DMS 273 (cell line): Measurements from ENCODE around the gene MTCL3.
A peak's percentile ranks its signal among the peaks of the same experiment; 100 is the strongest.

ENCODE experiments used
- DNase-seq: peaks from one replicate; lab custom pipeline; 2025; ENCODE audit not compliant: unreplicated experiment; lab: John Stamatoyannopoulos, UW

The MTCL3 gene

DNA sequence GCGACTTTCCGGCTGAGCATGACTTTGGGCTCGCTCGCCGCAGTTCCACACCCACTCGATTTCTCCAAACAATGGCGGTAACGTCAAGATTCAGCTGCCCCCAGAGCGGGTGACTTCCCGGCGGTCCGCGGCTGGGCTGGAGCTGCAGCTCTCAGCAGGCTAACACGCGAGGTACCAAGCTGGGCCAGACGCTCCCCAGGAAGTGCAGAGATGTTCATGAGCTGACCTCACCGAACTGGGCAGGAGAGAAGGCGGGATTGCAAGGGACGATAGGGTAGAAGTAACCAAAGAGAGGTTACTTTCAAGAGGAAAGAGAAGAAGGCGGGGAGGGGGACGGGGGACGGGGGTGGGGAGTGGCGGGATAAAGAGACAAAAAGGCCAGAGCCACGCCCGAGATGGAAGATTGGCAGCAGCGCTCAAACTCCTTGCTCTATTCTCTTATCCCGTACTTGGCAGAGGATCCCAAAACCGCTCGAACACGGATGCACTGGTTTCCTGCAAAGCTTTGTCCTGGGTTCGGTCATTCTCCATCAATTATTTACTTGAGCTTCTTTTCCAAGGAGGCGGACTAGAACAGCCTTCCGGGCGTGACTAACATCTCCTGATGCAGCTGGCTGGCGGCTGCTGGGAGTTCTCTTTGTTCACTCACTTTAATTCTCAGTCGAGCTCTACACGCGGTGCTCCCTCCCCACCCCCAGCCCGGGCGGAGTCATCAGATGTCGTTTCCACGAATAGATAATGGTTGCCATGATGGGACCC, at the start of gene MTCL3:
Gene MTCL3, minus strand, starts transcription at position 626 of the 759 bp plus-strand sequence.
- peak; percentile 94 for DNase-seq

DNA sequence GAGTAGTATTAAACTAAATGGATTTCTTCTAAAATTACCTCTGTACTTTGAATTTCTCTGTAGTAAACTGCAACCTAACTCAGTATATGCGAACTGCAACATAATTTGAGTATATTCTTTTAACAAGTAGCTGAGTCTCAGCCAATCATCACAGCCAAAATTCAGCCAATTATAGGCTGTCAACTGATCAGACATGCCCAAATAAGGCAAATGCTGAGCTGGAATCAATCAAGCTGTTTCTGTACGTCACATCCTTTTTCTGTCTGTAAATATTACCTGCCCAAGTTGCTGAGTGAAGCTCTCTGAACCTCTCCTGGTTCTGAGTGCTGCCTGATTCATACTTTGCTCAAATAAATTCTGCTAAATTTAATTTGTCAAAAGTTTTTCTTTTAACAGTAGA, 48.3 kb upstream of the MTCL3 start:
- no peak for DNase-seq

DNA sequence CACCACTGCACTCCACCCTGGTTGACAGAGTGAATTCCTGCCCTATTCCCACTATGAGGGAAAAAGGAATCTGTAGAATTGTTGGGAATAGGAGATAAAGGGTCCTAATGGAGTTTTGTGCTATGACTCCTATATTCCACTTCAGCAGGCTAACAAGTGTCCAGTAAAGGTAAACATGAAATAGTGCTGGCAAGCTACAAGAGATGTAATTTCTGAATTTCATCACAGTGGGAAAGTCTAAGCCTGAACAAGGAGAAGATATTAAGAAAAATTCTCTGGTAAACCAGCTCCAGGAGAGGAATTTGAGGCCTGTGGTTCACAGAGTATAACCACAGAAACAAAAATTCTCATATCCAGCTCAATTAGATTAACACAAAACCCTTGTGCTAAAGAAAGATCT, 47.5 kb upstream of the MTCL3 start:
- no peak for DNase-seq

DNA sequence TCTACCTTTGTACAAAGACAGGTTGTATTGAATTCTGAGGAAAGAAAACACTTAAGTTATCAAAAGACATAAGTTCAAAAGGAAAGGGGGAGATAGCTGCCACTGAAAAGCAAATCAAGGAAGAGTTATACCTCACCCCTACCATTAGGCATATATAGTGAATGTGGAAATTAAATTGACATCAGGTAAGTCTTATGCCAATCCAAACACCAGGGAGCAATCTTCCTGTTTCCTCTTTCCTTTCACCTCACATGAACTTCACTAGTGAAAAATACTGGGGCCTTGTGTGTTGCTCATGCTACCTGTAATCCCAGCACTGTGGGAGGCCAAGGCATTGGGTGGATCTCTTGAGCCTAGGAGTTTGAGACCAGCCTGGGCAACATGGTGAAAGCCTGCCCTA, 47.0 kb upstream of the MTCL3 start:
- no peak for DNase-seq

DNA sequence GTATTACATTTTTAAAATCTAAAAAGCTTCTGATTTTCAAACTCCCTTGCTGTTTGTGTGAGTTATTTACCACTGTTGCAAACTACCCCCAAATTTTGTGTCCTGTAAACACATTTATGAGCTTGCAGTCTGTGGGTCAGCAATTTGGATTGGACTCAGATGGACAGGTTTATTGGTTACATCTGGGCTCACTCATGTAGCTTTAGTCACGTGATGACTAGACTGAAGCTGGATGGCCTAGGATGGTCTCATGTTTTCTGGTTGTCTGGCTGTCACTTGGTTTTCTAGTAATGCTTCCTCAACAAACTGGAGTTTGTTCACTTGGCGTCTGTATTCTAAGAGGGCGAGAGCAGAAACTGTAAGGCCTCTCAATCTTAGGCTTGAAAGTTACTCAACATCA, 45.6 kb upstream of the MTCL3 start:
- no peak for DNase-seq

DNA sequence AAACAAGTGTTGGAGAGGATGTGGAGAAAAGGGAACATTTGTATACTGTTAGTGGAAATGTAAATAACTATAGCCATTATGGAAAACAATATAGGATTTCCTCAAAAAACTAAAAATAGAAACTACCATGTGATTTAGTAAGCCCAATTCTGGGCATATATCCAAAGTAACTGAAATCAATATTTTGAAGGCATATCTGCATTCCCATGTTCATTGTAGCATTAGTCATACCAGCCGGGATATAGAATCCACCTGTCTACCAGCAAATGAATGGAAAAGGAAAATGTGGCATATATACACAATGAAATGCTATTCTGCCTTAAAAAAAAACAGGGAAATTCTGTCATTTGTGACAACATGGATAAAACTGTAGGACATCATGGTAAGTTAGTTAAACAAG, 42.5 kb upstream of the MTCL3 start:
- no peak for DNase-seq

DNA sequence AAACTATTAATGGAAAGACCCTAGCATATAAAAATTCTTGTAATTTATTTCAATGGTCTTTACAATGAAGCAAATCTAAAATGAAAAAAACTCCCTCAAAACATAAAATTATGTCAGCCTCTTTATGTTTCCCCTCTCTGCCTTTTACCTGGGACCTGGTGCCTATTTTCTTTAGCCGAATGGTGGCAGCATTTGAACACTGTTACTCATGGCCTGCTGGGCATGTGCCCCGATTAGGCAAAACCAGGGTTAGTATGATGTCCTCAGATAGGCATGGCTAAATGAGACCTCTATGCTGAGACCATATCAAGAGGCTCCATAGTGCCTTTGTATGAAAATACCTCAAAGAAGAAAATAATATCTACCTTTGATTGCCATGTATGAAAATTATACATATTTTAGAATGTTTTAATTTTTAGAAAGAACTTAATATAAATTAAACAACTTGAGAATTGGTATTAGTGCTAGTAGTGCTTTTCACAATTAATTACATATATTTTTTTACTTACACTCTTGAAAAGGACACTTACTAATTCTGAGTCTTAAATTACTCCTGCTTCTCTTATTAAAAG, 35.4 kb upstream of the MTCL3 start:
- DNase-seq: peak; percentile 76

DNA sequence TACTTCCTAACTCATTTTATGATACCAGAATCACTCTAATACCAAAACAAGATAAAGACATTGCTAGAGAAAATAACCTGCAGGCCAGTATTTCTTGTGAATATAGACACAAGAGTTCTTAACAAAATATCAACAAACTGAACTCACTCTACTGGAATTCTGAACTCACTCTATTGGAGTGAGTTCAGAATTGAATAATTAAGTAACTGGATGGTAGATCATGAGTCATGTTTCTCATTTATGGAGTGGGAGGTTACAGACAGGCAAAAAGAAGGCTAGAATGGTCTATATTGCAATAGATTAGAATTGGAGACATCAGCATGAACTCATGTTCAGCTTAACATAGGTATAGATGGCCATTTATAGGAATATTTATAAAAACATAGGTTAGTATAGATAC, 31.3 kb upstream of the MTCL3 start:
- DNase-seq: no peak

DNA sequence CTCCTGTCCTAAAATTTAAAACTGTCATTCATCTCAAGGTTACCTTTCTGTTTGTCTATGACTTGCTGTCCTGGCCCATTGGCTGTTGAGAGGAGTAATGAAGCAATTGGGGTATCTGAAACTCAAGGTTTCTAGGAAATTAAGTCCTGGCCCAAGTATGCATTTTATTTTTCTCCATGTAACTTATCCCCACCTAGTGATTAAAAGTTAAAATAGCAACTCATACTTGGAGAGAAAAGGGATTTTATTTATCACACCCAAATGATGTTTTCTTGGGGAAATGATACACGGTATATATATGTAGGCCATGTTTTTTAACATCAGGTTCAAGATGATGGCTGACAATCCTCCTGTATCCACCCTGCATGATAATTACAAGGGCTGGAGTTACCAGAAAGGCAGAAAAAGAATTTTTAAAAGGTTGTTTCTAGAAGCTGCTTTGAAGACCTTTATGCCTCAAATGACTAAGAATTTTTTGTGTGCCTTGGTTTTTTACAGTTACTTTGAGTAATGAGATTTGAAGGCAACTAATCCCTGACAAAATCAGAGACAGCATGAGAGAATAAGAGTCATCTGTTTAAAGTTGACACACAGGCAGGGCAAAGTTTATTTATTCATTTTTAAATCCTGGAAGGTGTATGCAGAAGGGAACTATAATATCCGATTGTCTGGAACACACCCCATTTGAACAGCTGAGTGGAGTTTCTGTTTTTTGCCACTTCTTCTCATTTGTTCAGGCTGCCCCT, 28.9 kb upstream of the MTCL3 start:
- peak; percentile 26 for DNase-seq

DNA sequence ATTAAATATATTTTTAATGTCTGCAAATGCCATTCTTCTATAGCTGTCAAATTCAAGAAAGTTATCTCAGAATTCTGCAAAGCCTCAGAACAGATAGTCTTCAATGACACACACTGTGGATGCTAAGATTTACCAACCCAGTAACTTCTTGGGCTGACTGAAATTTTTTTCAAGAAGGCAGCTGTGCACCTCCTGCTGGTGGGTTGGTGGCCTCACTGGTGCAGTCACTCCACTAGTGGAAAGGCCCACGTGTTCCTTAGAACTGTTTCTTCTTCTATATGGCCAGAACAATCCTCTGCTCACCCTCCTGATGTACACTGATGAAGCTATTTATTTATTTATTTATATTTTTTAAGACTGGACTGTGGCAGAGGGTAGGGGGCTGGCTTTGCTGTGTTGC, 28.1 kb upstream of the MTCL3 start:
- peak; percentile 40 for DNase-seq

DNA sequence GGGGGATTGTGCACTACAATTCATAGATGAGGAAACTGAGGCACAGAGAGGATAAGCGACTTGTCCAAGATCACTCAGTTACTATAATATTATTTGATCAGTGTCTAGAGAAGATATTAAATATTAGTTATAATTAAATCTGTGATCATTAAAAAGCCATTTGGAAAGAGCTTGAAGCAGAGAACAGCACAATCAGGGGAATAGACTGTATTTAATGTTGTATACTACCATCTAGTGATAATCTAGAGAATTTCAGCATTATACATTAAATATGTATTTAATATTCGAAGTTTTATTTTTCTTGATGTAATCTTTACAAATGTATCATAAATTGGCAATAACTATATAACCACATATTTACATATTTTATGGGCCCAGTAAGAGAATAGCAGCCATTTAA, 20.1 kb upstream of the MTCL3 start:
- peak; percentile 49 for DNase-seq

DNA sequence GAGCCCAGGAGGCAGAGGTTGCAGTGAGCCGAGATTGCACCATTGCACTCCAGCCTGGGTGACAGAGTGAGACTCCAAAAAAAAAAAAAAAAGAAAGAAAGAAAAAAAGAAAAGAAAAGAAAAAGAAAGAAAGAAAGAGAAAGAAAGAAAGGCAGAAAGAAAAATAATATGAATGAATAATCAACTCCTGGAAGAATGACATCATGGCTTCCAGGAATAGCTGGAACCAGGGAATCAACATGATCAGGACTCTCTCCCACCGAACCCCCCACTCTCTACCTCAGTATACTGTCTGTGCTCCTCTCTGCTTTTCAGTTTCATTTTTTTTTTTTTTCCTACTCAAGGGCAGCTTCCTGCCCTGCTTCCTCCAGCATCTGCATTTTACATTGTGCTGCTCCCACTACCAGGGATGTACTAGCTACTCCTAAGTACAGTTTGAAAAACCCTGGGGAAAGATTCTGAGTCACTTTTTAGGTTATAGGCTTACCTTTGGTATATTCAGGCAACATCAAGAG, 19.7 kb upstream of the MTCL3 start:
- no peak for DNase-seq

DNA sequence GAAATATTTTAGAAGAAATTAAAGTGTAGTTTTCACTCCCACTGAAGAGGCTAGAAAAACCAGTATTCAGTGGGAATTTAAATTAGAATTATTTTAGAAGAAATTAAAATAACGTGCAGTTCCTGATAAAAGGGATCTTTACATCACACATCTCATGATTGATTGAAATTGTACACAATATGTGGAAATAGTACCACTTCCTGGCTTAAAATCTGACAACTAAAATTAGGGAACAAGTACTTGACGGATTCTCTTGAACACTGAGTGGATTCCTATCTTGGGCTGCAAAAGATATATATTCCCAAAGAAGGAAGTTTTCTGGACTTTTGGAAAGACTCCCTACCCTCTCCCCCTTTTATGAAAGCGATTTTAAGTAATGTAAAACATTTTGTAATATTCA, 14.6 kb upstream of the MTCL3 start:
- DNase-seq: no peak

DNA sequence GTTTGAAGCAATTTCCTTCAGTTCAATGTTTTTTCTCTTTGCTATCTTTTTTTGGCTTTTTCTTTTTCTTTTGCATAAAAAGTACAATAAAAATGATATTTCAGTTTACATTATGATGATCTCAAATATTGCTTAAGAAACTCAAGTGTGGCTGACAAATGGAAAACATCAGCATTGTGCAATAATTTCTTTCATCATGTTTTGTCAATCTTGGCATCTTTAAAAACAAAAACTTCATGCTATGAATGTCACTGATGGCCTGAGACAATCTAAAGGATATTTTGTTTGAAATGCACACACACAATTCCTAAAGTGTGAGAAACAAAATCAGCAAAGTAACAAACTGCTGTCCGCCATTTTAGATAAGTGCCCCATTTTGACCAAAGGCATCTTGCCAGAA, 13.9 kb upstream of the MTCL3 start:
- DNase-seq: no peak

DNA sequence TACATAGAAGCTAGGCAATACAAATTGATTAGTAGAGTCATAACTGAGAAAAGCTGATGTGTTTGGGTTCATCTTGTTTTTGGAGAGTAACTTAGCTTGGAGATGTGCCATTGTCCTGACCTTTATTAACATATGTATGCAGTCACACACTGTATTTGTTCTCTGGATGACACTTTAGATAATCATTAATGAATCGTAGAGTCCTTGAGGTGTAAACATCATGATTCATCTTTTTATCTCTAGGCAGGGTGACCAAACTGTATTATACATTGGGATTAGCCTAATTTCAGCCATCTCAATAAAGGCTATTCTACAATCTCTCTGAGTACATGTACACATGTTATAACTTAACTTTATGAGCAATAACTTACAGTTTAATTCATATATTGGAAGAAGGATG, 3.6 kb upstream of the MTCL3 start:
- no peak for DNase-seq

DNA sequence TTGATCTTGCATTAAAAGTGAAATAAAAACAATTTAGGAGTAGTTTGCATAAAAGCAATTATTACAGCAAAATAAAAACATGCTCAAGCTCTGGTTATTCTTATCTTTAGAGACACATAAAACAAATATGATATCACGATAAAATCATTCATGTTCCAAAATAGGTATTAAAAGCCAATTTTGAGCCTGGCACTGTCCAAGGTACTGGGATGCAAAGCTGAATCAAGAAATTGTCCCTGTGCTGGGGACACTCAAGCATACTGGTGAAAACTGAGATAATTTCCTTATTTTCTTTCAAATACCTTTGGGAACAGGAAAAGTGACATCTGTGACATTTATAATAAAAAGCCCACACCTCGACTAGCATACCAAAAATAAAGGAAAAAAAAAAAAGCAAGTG, 931 bp upstream of the MTCL3 start:
- peak; percentile 15 for DNase-seq

DNA sequence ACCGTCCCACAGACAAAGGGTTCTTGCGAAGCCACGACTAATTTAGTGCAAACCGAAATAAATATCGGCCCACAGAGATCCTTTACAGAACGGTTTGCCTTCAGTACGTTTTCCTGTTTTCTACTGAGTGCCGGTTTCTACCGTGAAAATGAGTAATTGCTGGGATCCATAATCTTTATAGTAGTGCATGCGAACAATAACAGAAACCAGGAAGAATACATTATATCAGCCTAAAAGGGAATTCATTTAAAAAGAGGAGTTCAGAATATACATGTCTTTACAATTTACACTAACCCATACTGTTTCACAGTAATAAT, 292 bp upstream of the MTCL3 start:
- DNase-seq: no peak

DNA sequence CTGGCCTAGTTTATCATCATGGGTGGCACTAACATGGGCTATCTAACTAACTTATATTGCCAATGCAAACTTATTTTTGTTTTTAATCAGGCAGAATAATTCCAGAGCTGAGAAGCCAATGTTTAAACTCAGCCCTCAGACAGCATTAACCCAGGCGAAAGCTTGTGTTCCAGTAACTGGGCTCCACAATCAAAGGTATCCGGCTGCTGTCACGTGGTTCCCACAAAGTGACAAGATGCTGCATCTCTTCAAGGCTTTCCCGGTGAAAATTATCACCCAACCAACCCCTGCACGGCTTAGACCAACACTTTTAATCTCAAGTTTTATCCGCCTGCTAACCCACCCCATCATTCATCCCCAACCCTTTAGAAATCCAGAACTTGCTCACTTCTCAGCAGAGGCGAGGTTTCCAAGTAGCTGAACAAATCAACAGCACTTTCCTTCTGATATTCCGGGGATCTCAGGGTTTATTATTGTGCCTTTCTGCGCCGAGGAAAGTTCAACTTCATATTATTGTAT, 885 bp downstream of the MTCL3 start:
- DNase-seq: peak; percentile 65

DNA sequence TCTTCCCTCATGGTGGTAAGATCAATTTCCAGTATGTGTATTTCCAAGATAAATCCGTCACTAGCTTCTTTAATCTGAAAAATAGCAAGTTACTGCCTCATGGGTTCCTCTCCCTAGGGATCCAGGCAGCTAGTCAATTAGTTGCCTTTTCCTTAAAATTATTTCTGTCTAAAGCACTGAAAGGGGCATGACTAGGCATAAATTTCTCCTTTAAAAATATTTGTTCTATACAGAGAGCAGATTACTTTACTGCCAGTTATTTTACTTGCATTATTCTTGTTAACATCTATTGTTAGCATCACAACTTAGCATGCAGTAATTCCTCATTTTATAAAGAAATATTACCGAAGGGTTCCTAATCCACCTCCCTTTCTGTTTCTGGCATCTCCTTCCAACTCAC, 1.4 kb downstream of the MTCL3 start:
- DNase-seq: no peak

DNA sequence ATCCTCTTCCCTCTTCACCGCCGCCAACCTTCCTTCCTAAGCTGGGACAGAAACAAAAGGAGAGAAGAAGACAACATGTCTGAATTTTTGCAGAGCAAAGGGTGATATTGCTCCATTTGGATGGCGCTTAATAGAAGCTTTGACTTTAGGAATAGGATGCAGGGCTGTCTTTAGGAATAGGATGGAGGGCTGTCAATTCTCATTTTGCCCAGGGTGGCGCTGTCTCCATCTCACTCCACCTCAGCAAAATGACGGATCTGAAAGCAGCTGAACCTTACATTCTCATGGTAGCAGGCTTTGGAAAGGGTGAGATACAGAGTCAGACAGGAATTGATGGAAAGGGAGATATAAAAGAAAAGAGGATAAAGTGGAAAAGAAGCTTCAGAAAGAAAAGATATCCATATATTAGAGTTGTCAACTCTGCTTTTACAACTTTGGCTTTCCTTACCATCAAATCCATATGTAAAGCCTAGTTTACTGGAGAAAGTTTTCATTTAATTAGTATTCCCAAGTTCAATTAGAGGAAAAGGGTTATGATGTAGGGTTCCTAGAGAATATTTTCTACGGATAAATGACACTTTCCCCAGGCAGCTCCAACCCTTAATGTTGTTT, 2.4 kb downstream of the MTCL3 start:
- DNase-seq: peak; percentile 84

DNA sequence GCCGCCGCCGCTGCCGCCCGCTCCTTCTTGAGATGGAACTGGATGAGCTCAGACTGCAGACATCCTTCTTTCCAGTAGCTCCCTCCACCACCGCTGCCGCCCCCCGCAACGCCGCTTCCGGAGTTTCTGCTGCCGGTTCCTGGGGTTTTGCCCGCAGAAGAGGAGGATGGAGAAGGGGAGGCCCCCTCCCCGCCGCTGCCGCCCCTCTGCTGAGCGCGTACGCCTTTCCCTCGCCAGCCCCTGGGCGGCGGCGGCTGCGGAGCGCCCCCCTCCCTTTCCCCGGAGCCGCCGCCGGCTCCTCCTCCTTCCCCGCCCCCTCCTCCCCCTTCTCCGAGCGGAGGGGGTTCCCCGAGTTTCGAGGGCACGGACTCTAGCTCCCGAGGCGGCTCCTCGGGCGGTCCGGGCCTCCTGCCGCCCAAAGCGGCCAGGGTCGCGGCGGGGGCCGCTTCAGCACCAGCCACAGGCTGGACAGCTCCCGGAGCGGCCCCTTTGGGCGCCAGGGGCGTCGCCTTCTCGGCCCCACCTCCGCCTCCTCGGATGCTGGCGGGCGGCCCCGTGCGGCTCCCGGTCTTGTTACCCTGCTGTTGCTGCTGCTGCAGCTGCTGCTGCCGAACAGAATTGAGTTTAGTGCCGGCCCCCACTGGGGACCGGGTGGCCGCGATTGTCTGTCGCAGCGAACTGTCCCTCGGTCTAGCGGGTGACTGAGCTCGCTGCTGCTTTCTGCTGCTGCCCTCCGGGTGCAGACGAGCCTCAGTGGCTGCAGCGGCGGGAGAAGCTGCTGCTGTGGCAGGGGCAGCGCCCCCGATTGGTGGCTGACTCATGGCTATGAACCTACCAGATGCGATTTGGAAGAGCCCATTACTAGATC, 3.1 kb downstream of the MTCL3 start:
- DNase-seq: peak; percentile 83
